ENCODE data around the gene ZNF716.

Gene ZNF716

GRCh38 chr7:57412168-57412567 is 37.8 kb upstream of the ZNF716 start:
- in situ Hi-C loops (cut with HindIII; ENCODE audit: low sequenced_read_pairs): no loop called here
- no peak overlapping the region for H3K4me3 ChIP-seq (ENCODE audit: low read depth, low read length)
- no peak for DNase-seq (ENCODE audit: low read depth, low spot score)
- no peak for TF ChIP-seq CTCF (IDR thresholded peaks at IDR 0.05; ENCODE audit: low read depth, low read length)

DNA sequence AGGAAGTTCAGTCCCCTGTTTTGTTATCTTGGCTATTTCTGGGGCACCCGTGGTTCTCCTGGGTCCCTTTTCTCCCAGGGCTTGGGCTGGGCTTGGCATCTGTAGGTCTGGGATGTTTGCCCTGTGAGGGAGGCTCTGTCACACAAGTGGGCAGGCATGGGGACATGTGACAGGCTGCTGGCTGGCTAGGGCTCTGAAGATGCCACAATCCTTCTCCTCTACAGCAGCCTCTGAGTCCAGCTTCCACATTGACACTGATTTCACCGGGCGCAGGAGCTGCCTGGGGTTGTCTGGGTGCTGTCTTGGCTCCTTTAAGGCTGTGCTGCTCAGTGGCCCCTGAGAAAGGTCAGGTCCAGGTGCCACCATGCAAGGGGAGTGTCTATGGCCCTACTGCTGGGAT is 37.4 kb upstream of the ZNF716 start:
- in situ Hi-C loops (cut with HindIII; ENCODE audit: low sequenced_read_pairs): no loop called here
- DNase-seq (ENCODE audit: low read depth, low spot score): no peak
- H3K4me3 ChIP-seq (ENCODE audit: low read depth, low read length): no peak overlapping the region
- TF ChIP-seq CTCF (IDR thresholded peaks at IDR 0.05; ENCODE audit: low read depth, low read length): no peak

GRCh38 chr7:57413529-57414398 is 36.2 kb upstream of the ZNF716 start:
- no peak for DNase-seq (ENCODE audit: low read depth, low spot score)
- no peak for TF ChIP-seq CTCF (IDR thresholded peaks at IDR 0.05; ENCODE audit: low read depth, low read length)
- in situ Hi-C loops (cut with HindIII; ENCODE audit: low sequenced_read_pairs): no loop called here

GRCh38 chr7:57414415-57414814 is 35.6 kb upstream of the ZNF716 start:
- TF ChIP-seq CTCF (IDR thresholded peaks at IDR 0.05; ENCODE audit: low read depth, low read length): no peak
- in situ Hi-C loops (cut with HindIII; ENCODE audit: low sequenced_read_pairs): no loop called here
- no peak for DNase-seq (ENCODE audit: low read depth, low spot score)
- no peak overlapping the region for H3K4me3 ChIP-seq (ENCODE audit: low read depth, low read length)

More at GRCh38 chr7:57413529-57414398, 36.2 kb upstream of the ZNF716 start:
- no peak overlapping the region for H3K4me3 ChIP-seq (ENCODE audit: low read depth, low read length)

GRCh38 chr7:57414852-57415251 is 35.1 kb upstream of the ZNF716 start:
- H3K4me3 ChIP-seq (ENCODE audit: low read depth, low read length): no peak overlapping the region
- TF ChIP-seq CTCF (IDR thresholded peaks at IDR 0.05; ENCODE audit: low read depth, low read length): no peak
- in situ Hi-C loops (cut with HindIII; ENCODE audit: low sequenced_read_pairs): no loop called here
- DNase-seq (ENCODE audit: low read depth, low spot score): no peak

- TF ChIP-seq CTCF (IDR thresholded peaks at IDR 0.05; ENCODE audit: low read depth, low read length): no peak
- no peak for DNase-seq (ENCODE audit: low read depth, low spot score)
- in situ Hi-C loops (cut with HindIII; ENCODE audit: low sequenced_read_pairs): no loop called here
- no peak overlapping the region for H3K4me3 ChIP-seq (ENCODE audit: low read depth, low read length)
Measured at GRCh38 chr7:57415326-57415725, 34.7 kb upstream of the ZNF716 start.

Measured in astrocyte of the spinal cord (primary cell).